Renal pelvis (tissue), 12 donors: Measurements from ENCODE around the gene BBS9. TPM values are rescaled to one million over a fixed set of nuclear protein-coding genes. Genes with fewer than 3 reads are reported as not detected.
"Not testable (repeated sequence)": the region's sequence is repeated elsewhere in the genome, so short reads cannot be mapped to it uniquely, and the experiment has no call there.

Source experiments
- DNase-seq: peaks from one replicate; pipeline ENCODE4 v3.0.0-alpha.2; 2013
- long read RNA-seq, 16 experiments: transcript quantifications; one replicate each; lab custom pipeline, GENCODE V29; 2026
- polyA plus RNA-seq, 3 donors: library from polyadenylated mRNA; unstranded; fragments of 120-200 nt; gene quantifications; one replicate each; pipeline ENCODE4 v1.2.1, GENCODE V29; 2013; ENCODE audit not compliant: insufficient read length in 3 of 3

Gene BBS9
- polyA plus RNA-seq, result 10 to 100 TPM; 15.5 to 17.8 (median 17.5) TPM
- long read RNA-seq, donor 1, result 0 reads
- long read RNA-seq, donor 2, full-length matches to known transcripts, result 2 of 2 reads
- long read RNA-seq, donor 2, partial matches to known transcripts, result 0 of 2 reads
- long read RNA-seq, donor 2, other reads (novel, unspliced or antisense), result 0 of 2 reads
- long read RNA-seq, donor 3, result 0 reads
- long read RNA-seq, donor 4, result 0 reads
- long read RNA-seq, donor 5, partial matches to known transcripts, result 0 of 1 reads
- long read RNA-seq, donor 5, other reads (novel, unspliced or antisense), result 0 of 1 reads
- long read RNA-seq, donor 6, partial matches to known transcripts, result 0 of 1 reads
- long read RNA-seq, donor 6, other reads (novel, unspliced or antisense), result 0 of 1 reads
- long read RNA-seq, donor 7, result 0 reads
- long read RNA-seq, donor 8, result 0 reads
- long read RNA-seq, donor 9, partial matches to known transcripts, result 0 of 1 reads
- long read RNA-seq, donor 9, other reads (novel, unspliced or antisense), result 0 of 1 reads
- long read RNA-seq, donor 10, partial matches to known transcripts, result 0 of 1 reads
- long read RNA-seq, donor 10, other reads (novel, unspliced or antisense), result 0 of 1 reads
- long read RNA-seq, donor 11, partial matches to known transcripts, result 0 of 1 reads
- long read RNA-seq, donor 11, other reads (novel, unspliced or antisense), result 0 of 1 reads
- long read RNA-seq, donor 12, partial matches to known transcripts, result 0 of 2 reads
- long read RNA-seq, donor 12, other reads (novel, unspliced or antisense), result 0 of 2 reads
- long read RNA-seq, donor 13, result 0 reads
- long read RNA-seq, donor 14, partial matches to known transcripts, result 0 of 1 reads
- long read RNA-seq, donor 14, other reads (novel, unspliced or antisense), result 0 of 1 reads
- long read RNA-seq, donor 15, full-length matches to known transcripts, result 1 of 1 reads
- long read RNA-seq, donor 15, partial matches to known transcripts, result 0 of 1 reads
- long read RNA-seq, donor 15, other reads (novel, unspliced or antisense), result 0 of 1 reads
- long read RNA-seq, donor 16, full-length matches to known transcripts, result 4 of 4 reads
- long read RNA-seq, donor 16, partial matches to known transcripts, result 0 of 4 reads
- long read RNA-seq, donor 16, other reads (novel, unspliced or antisense), result 0 of 4 reads

GRCh38 chr7:33128990-33129805 lies at the start of gene BBS9:
Gene BBS9, plus strand, starts transcription at chr7:33129564. Its CDS starts 16,689 bp downstream, at chr7:33146253.
- DNase-seq, result peak; percentile 94

- DNase-seq, result no peak
These were observed 49.3 kb upstream of the BBS9 start for GRCh38 chr7:33079763-33080690.

GRCh38 chr7:33087356-33087755 lies 42.0 kb upstream of the BBS9 start:
- DNase-seq, result no peak

GRCh38 chr7:33087858-33088257 lies 41.5 kb upstream of the BBS9 start:
- no peak for DNase-seq

GRCh38 chr7:33089142-33089541 lies 40.2 kb upstream of the BBS9 start:
- DNase-seq, result no peak

GRCh38 chr7:33091111-33091531 lies 38.2 kb upstream of the BBS9 start:
- DNase-seq, result no peak

- no peak for DNase-seq
These were observed 37.6 kb upstream of the BBS9 start for GRCh38 chr7:33091641-33092191.

GRCh38 chr7:33093266-33093665 lies 36.1 kb upstream of the BBS9 start:
- DNase-seq, result no peak

- DNase-seq, result not testable (repeated sequence)
These were observed 34.6 kb upstream of the BBS9 start for GRCh38 chr7:33094745-33095275.

- no peak for DNase-seq
These were observed 30.0 kb upstream of the BBS9 start for GRCh38 chr7:33099154-33099940.

- DNase-seq, result no peak
These were observed 28.6 kb upstream of the BBS9 start for GRCh38 chr7:33100770-33101169.

GRCh38 chr7:33101906-33102305 lies 27.5 kb upstream of the BBS9 start:
- no peak for DNase-seq

- DNase-seq, result peak; percentile 38
These were observed 22.0 kb upstream of the BBS9 start for GRCh38 chr7:33107136-33108066.

- DNase-seq, result peak; percentile 17
These were observed 20.8 kb upstream of the BBS9 start for GRCh38 chr7:33108554-33109004.

- peak; percentile 77 for DNase-seq
These were observed 20.2 kb upstream of the BBS9 start, which contains the start of gene RP9 for GRCh38 chr7:33109005-33109757. Gene RP9, minus strand, starts transcription at chr7:33109404. Its CDS starts 32 bp downstream, at chr7:33109372.

GRCh38 chr7:33109758-33110238 lies 19.6 kb upstream of the BBS9 start:
- peak; percentile 7 for DNase-seq
